ENCODE results near the gene TYW5.

DNA sequence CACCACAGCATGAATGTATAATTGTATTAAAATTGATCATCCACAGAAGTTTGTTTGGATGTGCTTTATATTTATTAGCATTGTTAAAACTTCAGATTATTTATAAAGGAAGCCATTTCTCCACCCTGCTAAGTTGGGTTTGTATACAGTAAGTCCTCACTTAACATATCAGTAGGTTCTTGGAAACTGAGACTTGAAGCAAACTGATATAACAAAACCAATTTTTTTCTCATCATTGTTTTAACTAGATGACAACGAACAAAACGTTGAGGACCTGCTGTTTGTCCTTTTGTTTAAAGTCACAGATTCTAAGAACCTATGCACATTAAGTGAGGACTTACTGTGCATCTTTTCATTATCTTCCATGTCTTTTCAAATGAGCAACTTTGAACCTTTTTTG is 27.1 kb downstream of the TYW5 start:
- TF ChIP-seq, protein P1, sequence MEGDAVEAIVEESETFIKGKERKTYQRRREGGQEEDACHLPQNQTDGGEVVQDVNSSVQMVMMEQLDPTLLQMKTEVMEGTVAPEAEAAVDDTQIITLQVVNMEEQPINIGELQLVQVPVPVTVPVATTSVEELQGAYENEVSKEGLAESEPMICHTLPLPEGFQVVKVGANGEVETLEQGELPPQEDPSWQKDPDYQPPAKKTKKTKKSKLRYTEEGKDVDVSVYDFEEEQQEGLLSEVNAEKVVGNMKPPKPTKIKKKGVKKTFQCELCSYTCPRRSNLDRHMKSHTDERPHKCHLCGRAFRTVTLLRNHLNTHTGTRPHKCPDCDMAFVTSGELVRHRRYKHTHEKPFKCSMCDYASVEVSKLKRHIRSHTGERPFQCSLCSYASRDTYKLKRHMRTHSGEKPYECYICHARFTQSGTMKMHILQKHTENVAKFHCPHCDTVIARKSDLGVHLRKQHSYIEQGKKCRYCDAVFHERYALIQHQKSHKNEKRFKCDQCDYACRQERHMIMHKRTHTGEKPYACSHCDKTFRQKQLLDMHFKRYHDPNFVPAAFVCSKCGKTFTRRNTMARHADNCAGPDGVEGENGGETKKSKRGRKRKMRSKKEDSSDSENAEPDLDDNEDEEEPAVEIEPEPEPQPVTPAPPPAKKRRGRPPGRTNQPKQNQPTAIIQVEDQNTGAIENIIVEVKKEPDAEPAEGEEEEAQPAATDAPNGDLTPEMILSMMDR (IDR thresholded peaks at IDR 0.05; ENCODE audit: insufficient read depth, low read length, poor library complexity, severe bottlenecking) = no peak
- no peak for TF ChIP-seq EZH2phosphoT487 (conservative IDR thresholded peaks at IDR 0.05; ENCODE audit: low read length)

Data from SU-DHL-6 (cell line).